HEK293 (cell line): ENCODE data around the gene PPP1R12C.

ENCODE experiments used
- CTCF ChIA-PET: fragments of 350-600 bp; formaldehyde crosslinking; extraction: SDS; loops from one replicate; lab custom pipeline; 2021; ENCODE audit warnings: antibody characterized with exemption; lab: Yijun Ruan, JAX
- POLR2A ChIA-PET: fragments of 300-600 bp; formaldehyde crosslinking; extraction: SDS; loops from one replicate; lab custom pipeline; 2020; ENCODE audit warnings: antibody characterized with exemption, inconsistent platforms; lab: Yijun Ruan, JAX
- H3K27ac ChIP-seq: fragments of 200-500 bp; sonication (Bioruptor generic); 2 replicates; pipeline ENCODE4 v1.5.1; 2014; ENCODE audit warnings: low read depth, low read length, control low read depth, inconsistent platforms; ENCODE audit errors: extremely low read depth
- H3K36me3 ChIP-seq, 2 experiments: fragments of 200-500 bp in 1 of 2; sonication (Bioruptor generic) in 1 of 2; 1 replicate in 1 of 2; 2 replicates in 1 of 2; pipeline ENCODE4 v1.5.1; 2014 to 2017; ENCODE audit warnings: inconsistent platforms in 2 of 2, low read length in 2 of 2; ENCODE audit not compliant: control insufficient read depth in 2 of 2, insufficient read depth in 1 of 2
- H3K4me1 ChIP-seq: fragments of 200-500 bp; sonication (Bioruptor generic); 2 replicates; pipeline ENCODE4 v1.5.1; 2014; ENCODE audit warnings: mild to moderate bottlenecking, low read length, inconsistent platforms; ENCODE audit not compliant: control insufficient read depth, insufficient read depth
- H3K4me3 ChIP-seq: 2 replicates; pipeline ENCODE4 v1.5.1; 2011; ENCODE audit warnings: low read depth, mild to moderate bottlenecking, control low read depth, low read length, moderate library complexity
- H3K9me3 ChIP-seq: fragments of 200-500 bp; sonication (Bioruptor generic); 2 replicates; pipeline ENCODE4 v1.5.1; 2014; ENCODE audit warnings: low read depth, low read length, inconsistent platforms; ENCODE audit not compliant: control insufficient read depth, insufficient read depth
- CTCF ChIP-seq: fragments of 450-650 bp; formaldehyde crosslinking; IDR thresholded peaks from 2 replicates; pipeline ENCODE4 v1.5.1; 2016; ENCODE audit warnings: missing biosample characterization, missing genetic modification characterization
- EGR2 ChIP-seq: fragments of 450-650 bp; formaldehyde crosslinking; IDR thresholded peaks from 2 replicates; pipeline ENCODE4 v1.5.1; 2016; ENCODE audit warnings: low read depth, missing biosample characterization, missing genetic modification characterization
- GFI1B ChIP-seq: fragments of 450-650 bp; formaldehyde crosslinking; IDR thresholded peaks from 2 replicates; pipeline ENCODE4 v1.5.1; 2016; ENCODE audit warnings: missing biosample characterization, missing genetic modification characterization
- GLI4 ChIP-seq: fragments of 450-650 bp; formaldehyde crosslinking; IDR thresholded peaks from 2 replicates; pipeline ENCODE4 v1.5.1; 2016; ENCODE audit warnings: missing biosample characterization, missing genetic modification characterization
- GLIS2 ChIP-seq: fragments of 450-650 bp; formaldehyde crosslinking; IDR thresholded peaks from 2 replicates; pipeline ENCODE4 v1.5.1; 2016; ENCODE audit warnings: missing biosample characterization, missing genetic modification characterization
- IKZF3 ChIP-seq: fragments of 450-650 bp; IDR thresholded peaks from 2 replicates; pipeline ENCODE4 v1.5.0; 2018; ENCODE audit warnings: missing biosample characterization, mild to moderate bottlenecking, missing genetic modification characterization, moderate library complexity
- KLF16 ChIP-seq: fragments of 450-650 bp; formaldehyde crosslinking; IDR thresholded peaks from 2 replicates; pipeline ENCODE4 v1.5.1; 2017; ENCODE audit warnings: missing biosample characterization, missing genetic modification characterization
- MZF1 ChIP-seq: fragments of 450-650 bp; formaldehyde crosslinking; IDR thresholded peaks from 2 replicates; pipeline ENCODE4 v1.5.1; 2017; ENCODE audit warnings: missing biosample characterization, missing genetic modification characterization, borderline replicate concordance
- SP3 ChIP-seq: fragments of 450-650 bp; formaldehyde crosslinking; IDR thresholded peaks from 2 replicates; pipeline ENCODE4 v1.5.1; 2016; ENCODE audit warnings: missing biosample characterization, missing genetic modification characterization
- ZBTB11 ChIP-seq: fragments of 450-650 bp; formaldehyde crosslinking; conservative IDR thresholded peaks from 2 replicates; pipeline ENCODE4 v1.5.1; 2016; ENCODE audit warnings: low read depth, missing biosample characterization, missing genetic modification characterization
- ZBTB20 ChIP-seq: fragments of 450-650 bp; formaldehyde crosslinking; IDR thresholded peaks from 2 replicates; pipeline ENCODE4 v1.5.1; 2016; ENCODE audit warnings: missing biosample characterization, missing genetic modification characterization
- ZBTB21 ChIP-seq: fragments of 450-650 bp; formaldehyde crosslinking; IDR thresholded peaks from 2 replicates; pipeline ENCODE4 v1.5.1; 2017; ENCODE audit warnings: missing biosample characterization, missing genetic modification characterization
- ZBTB8A ChIP-seq: fragments of 450-650 bp; formaldehyde crosslinking; IDR thresholded peaks from 2 replicates; pipeline ENCODE4 v1.5.1; 2016; ENCODE audit warnings: missing biosample characterization, missing genetic modification characterization
- ZEB2 ChIP-seq: fragments of 450-650 bp; formaldehyde crosslinking; IDR thresholded peaks from 2 replicates; pipeline ENCODE4 v1.5.1; 2016; ENCODE audit warnings: missing biosample characterization, missing genetic modification characterization
- ZFHX2 ChIP-seq: fragments of 450-650 bp; formaldehyde crosslinking; conservative IDR thresholded peaks from 2 replicates; pipeline ENCODE4 v1.5.1; 2016; ENCODE audit warnings: missing biosample characterization, missing genetic modification characterization
- ZFP69B ChIP-seq: fragments of 450-650 bp; formaldehyde crosslinking; IDR thresholded peaks from 2 replicates; pipeline ENCODE4 v1.5.1; 2016; ENCODE audit warnings: missing biosample characterization, missing genetic modification characterization
- ZNF148 ChIP-seq: fragments of 450-650 bp; formaldehyde crosslinking; IDR thresholded peaks from 2 replicates; pipeline ENCODE4 v1.5.0; 2017; ENCODE audit warnings: missing biosample characterization, missing genetic modification characterization, borderline replicate concordance
- ZNF302 ChIP-seq: fragments of 450-650 bp; formaldehyde crosslinking; IDR thresholded peaks from 2 replicates; pipeline ENCODE4 v1.5.1; 2016; ENCODE audit warnings: missing biosample characterization, missing genetic modification characterization, low read depth
- ZNF335 ChIP-seq: fragments of 450-650 bp; formaldehyde crosslinking; conservative IDR thresholded peaks from 2 replicates; pipeline ENCODE4 v1.5.1; 2016; ENCODE audit warnings: missing biosample characterization, missing genetic modification characterization
- ZNF341 ChIP-seq: fragments of 450-650 bp; formaldehyde crosslinking; IDR thresholded peaks from 2 replicates; pipeline ENCODE4; 2016; ENCODE audit warnings: low read depth, missing biosample characterization, missing genetic modification characterization
- ZNF391 ChIP-seq: fragments of 450-650 bp; formaldehyde crosslinking; IDR thresholded peaks from 2 replicates; pipeline ENCODE4 v1.5.1; 2016; ENCODE audit warnings: low read depth, missing biosample characterization, missing genetic modification characterization, borderline replicate concordance
- ZNF416 ChIP-seq: fragments of 450-650 bp; formaldehyde crosslinking; IDR thresholded peaks from 2 replicates; pipeline ENCODE4 v1.5.1; 2016; ENCODE audit warnings: missing biosample characterization, missing genetic modification characterization
- ZNF501 ChIP-seq: fragments of 450-650 bp; formaldehyde crosslinking; IDR thresholded peaks from 2 replicates; pipeline ENCODE4 v1.5.1; 2016; ENCODE audit warnings: missing biosample characterization, missing genetic modification characterization
- ZNF561 ChIP-seq: fragments of 450-650 bp; IDR thresholded peaks from 2 replicates; pipeline ENCODE4 v1.5.1; 2018; ENCODE audit warnings: missing biosample characterization, missing genetic modification characterization, borderline replicate concordance
- ZNF777 ChIP-seq: fragments of 450-650 bp; formaldehyde crosslinking; IDR thresholded peaks from 2 replicates; pipeline ENCODE4 v1.5.1; 2017; ENCODE audit warnings: missing biosample characterization, missing genetic modification characterization, borderline replicate concordance
- ZNF830 ChIP-seq: fragments of 450-650 bp; IDR thresholded peaks from 2 replicates; pipeline ENCODE4 v1.5.0; 2018; ENCODE audit warnings: missing biosample characterization, missing genetic modification characterization, low read depth, mild to moderate bottlenecking, moderate library complexity
- ZSCAN30 ChIP-seq: fragments of 450-650 bp; IDR thresholded peaks from 2 replicates; pipeline ENCODE4 v1.5.1; 2018; ENCODE audit warnings: missing biosample characterization, mild to moderate bottlenecking, missing genetic modification characterization, moderate library complexity

Gene PPP1R12C

DNA sequence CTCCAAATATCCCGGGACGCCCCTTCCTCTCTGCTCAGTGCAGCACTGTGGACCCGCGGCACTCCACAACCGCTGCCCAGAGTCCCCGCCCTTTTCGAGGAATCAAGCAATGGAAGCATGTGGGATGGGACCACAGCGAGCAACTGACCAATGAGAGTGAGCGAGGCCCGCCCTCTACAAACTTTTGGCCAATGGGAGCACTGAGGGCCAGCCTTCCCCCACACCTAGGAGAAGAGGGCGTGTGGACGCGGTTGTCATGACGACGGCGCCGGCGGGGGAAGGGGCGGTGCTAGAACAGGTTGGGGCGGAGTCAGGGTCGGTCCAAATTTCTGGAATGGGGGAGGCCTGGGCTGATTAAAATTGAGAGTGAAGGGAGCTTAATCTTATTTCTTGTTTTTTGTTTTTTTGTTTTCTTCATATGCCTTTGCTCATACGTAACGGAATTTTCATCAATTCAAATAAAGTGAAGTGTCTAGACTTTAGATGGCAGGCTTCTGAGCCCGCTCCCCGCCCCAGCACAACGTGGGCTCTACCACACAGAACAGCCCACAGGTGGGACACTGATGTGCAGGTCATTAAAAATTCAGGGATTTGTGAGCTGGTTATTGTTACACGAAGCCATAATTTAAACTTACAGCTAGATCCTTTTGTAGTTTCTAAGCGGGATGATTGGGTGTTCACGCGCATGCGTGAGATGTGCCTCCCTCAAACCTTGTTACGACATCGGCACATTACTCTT is 49.3 kb upstream of the PPP1R12C start, which contains the start of gene DNAAF3 (continued):
- TF ChIP-seq KLF16 (tag by site-specific recombination) (peak; percentile 74; the same call in 1 of the 2 replicates), GFI1B (no peak), GLI4 (tag by site-specific recombination) (no peak), MZF1 (no peak), ZNF777 (tag by site-specific recombination) (no peak), EGR2 (peak; percentile 67), ZBTB8A (tag by site-specific recombination) (no peak; the same call in 1 of the 2 replicates)

DNA sequence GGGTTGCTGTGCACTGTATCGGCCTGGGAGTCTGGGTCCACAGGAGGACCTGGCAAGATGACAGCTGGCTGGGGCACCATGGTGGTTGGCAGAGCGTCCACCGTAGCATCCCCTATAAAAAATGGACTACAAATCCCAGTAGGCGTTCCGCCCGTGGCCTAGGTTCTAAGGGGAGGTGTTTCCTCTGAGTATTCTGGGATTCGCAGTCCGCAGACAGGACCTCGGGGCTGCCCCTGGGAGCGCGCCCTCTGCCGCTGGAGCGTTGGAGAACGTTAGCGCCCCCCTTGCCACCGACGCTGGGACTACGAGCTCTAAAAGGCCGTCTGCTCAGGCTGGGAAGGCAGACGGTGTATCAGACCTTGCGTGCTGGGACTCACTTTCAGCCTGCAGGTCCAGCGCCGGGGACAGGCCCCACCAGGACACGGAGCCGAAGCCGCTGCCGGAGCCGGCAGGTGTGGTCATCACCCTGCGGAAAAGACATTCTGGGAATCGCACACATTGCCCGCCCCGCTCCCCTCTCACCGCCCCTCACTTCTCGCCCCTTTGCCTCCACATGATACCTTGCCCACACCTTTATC is 48.6 kb upstream of the PPP1R12C start:
- Histone ChIP-seq H3K4me1 (peaks cover 2% of the 10 kb centered on the region; the same call in 1 of the 2 replicates), H3K4me3 (peak overlapping the region; percentile 67), H3K36me3 (no peaks in the 10 kb centered on the region), H3K9me3 (no peaks in the 10 kb centered on the region), H3K27ac (no peak overlapping the region)
- ChIA-PET POLR2A (interaction anchor here (1.4 to 3.2 kb wide), 4 partner anchors 14 to 458 kb away, joined by 4 to 21 read pairs (median 9); partner anchors contain the start of genes PPP6R1, SYT5, UBE2S and ZNF784), CTCF (interaction anchor here (0.5 to 4.3 kb wide), 31 partner anchors 10 to 1206 kb away, joined by 3 to 47 read pairs (median 4); partner anchors contain the start of genes HSPBP1, PPP6R1, RDH13 and TMEM190)
- TF ChIP-seq ZEB2 (tag by site-specific recombination), result peak; percentile 57; the same call in 1 of the 2 replicates
- TF ChIP-seq ZNF416 (tag by site-specific recombination), result no peak
- 0 out of 2 replicates have a peak, but pooled peaks have one; percentile 4 for TF ChIP-seq ZNF391 (tag by site-specific recombination)
- peak; percentile 64 for TF ChIP-seq GLIS2 (tag by site-specific recombination)
- TF ChIP-seq ZNF830 (tag by site-specific recombination), result no peak
- TF ChIP-seq ZNF501, result peak; percentile 63; the same call in 1 of the 2 replicates
- peak; percentile 33; the same call in 1 of the 2 replicates for TF ChIP-seq ZFP69B (tag by site-specific recombination)
- no peak for TF ChIP-seq ZFHX2 (tag by site-specific recombination)
- TF ChIP-seq ZBTB11 (tag by site-specific recombination), result peak; percentile 49
- TF ChIP-seq ZSCAN30, result peak; percentile 65; the same call in 1 of the 2 replicates
- TF ChIP-seq ZNF335 (tag by site-specific recombination), result peak; percentile 99
- no peak for TF ChIP-seq ZBTB21 (tag by site-specific recombination)
- no peak; the same call in 1 of the 2 replicates for TF ChIP-seq ZNF302 (tag by site-specific recombination)
- no peak for TF ChIP-seq EGR2
- peak; percentile 46; the same call in 1 of the 2 replicates for TF ChIP-seq ZBTB20 (tag by site-specific recombination)
- TF ChIP-seq ZNF148 (tag by site-specific recombination), result peak; percentile 32; the same call in 1 of the 2 replicates
- TF ChIP-seq GLI4 (tag by site-specific recombination), result 0 out of 2 replicates have a peak, but pooled peaks have one; percentile 58
- peak; percentile 100 for TF ChIP-seq CTCF (tag by site-specific recombination)
- peak; percentile 8 for TF ChIP-seq SP3 (tag by site-specific recombination)
- TF ChIP-seq IKZF3, result peak; percentile 19; the same call in 1 of the 2 replicates
- TF ChIP-seq ZNF561 (tag by site-specific recombination), result peak; percentile 62; the same call in 1 of the 2 replicates
- peak; percentile 7 for TF ChIP-seq ZNF341 (tag by site-specific recombination)
